Smooth muscle cell (in vitro differentiated cells): ENCODE data around the gene TNFRSF12A. TPM values are rescaled to one million over a fixed set of nuclear protein-coding genes. Genes with fewer than 3 reads are reported as not detected.

Source experiments
- DNase-seq: peaks from one replicate; lab custom pipeline; 2025; ENCODE audit not compliant: unreplicated experiment; lab: John Stamatoyannopoulos, UW
- H2AFZ ChIP-seq: fragments of 200-600 bp; sonication (generic); 2 replicates; pipeline ENCODE4 v1.6.0; 2016; ENCODE audit warnings: antibody characterized with exemption, low read depth, mild to moderate bottlenecking
- H3F3A ChIP-seq: fragments of 200-600 bp; sonication (generic); 2 replicates; pipeline ENCODE4 v1.6.0; 2017; ENCODE audit warnings: antibody characterized with exemption, low read depth
- H3K27ac ChIP-seq: fragments of 200-600 bp; sonication (generic); 2 replicates; pipeline ENCODE4 v1.5.1; 2016; ENCODE audit warnings: low read depth, mild to moderate bottlenecking
- H3K27me3 ChIP-seq: fragments of 200-600 bp; sonication (generic); 2 replicates; pipeline ENCODE4 v1.6.1; 2016; ENCODE audit warnings: low read depth, mild to moderate bottlenecking
- H3K36me3 ChIP-seq: fragments of 200-600 bp; sonication (generic); 2 replicates; pipeline ENCODE4 v1.5.1; 2016; ENCODE audit warnings: low read depth
- H3K4me1 ChIP-seq: fragments of 200-600 bp; sonication (generic); 2 replicates; pipeline ENCODE4 v1.5.1; 2016; ENCODE audit warnings: low read depth
- H3K4me2 ChIP-seq: fragments of 200-600 bp; sonication (generic); 2 replicates; pipeline ENCODE4 v1.6.0; 2016; ENCODE audit warnings: mild to moderate bottlenecking
- H3K4me3 ChIP-seq: fragments of 200-600 bp; sonication (generic); 2 replicates; pipeline ENCODE4 v1.5.1; 2016; ENCODE audit warnings: mild to moderate bottlenecking
- H3K79me2 ChIP-seq: fragments of 200-600 bp; sonication (generic); 2 replicates; pipeline ENCODE4 v1.6.0; 2016; ENCODE audit warnings: low read depth, mild to moderate bottlenecking
- H3K9ac ChIP-seq: fragments of 200-600 bp; sonication (generic); 2 replicates; pipeline ENCODE4 v1.6.0; 2016; ENCODE audit warnings: low read depth
- H3K9me3 ChIP-seq: fragments of 200-600 bp; sonication (generic); replicated peaks from 2 replicates; pipeline ENCODE4 v1.5.1; 2016; ENCODE audit warnings: low read depth
- H4K20me1 ChIP-seq: fragments of 200-600 bp; sonication (generic); 2 replicates; pipeline ENCODE4 v1.6.0; 2016; ENCODE audit warnings: low read depth
- CTCF ChIP-seq: fragments of 200-600 bp; sonication (generic); IDR thresholded peaks from 2 replicates; pipeline ENCODE4 v1.5.1; 2017; ENCODE audit warnings: borderline replicate concordance, mild to moderate bottlenecking, antibody characterized with exemption; ENCODE audit not compliant: insufficient read depth, poor library complexity, severe bottlenecking
- WGBS: methylation state at CpG from one replicate; pipeline ENCODE4 v1.1.7; 2016; ENCODE audit warnings: low lambda C conversion rate; 5-methylcytosine and 5-hydroxymethylcytosine counted together
- polyA plus RNA-seq: library from polyadenylated mRNA; unstranded; fragments of >200 nt; fragmentation: Nextera tagmentation; extraction: Ambion mirVana; gene quantifications from 2 replicates; pipeline ENCODE4 v1.2.1, GENCODE V29; 2016
- total RNA-seq: library from RNA; depleted of rRNA; stranded (reverse); fragments of >200 nt; gene quantifications from 2 replicates; pipeline ENCODE4 v1.2.3, GENCODE V29; 2014

TNFRSF12A gene
- total and polyA plus RNA-seq, 2 experiments from 2014 or later: 219 to 386 TPM

- H2AFZ ChIP-seq: no peak overlapping the region
- peak overlapping the region; percentile 86 for H3K27ac ChIP-seq
- H3K79me2 ChIP-seq: no peaks in the 10 kb centered on the region
- no peak for DNase-seq
- no peaks in the 10 kb centered on the region for H3K9me3 ChIP-seq
- H3K4me3 ChIP-seq: no peak overlapping the region
- no peak overlapping the region for H3K4me2 ChIP-seq
- H3K9ac ChIP-seq: no peak overlapping the region
- WGBS: 88% methylated on average over 8 of the region's 8 CpGs
- H3F3A ChIP-seq: no peaks in the 10 kb centered on the region
- no peaks in the 10 kb centered on the region for H3K36me3 ChIP-seq
- TF ChIP-seq CTCF: no peak
- H3K4me1 ChIP-seq: peaks cover 36% of the 10 kb centered on the region
- no peaks in the 10 kb centered on the region for H4K20me1 ChIP-seq
- H3K27me3 ChIP-seq: peaks cover 81% of the 10 kb centered on the region
Observed at GRCh38 chr16:3010510-3010909, 9.7 kb upstream of the TNFRSF12A start.

DNA sequence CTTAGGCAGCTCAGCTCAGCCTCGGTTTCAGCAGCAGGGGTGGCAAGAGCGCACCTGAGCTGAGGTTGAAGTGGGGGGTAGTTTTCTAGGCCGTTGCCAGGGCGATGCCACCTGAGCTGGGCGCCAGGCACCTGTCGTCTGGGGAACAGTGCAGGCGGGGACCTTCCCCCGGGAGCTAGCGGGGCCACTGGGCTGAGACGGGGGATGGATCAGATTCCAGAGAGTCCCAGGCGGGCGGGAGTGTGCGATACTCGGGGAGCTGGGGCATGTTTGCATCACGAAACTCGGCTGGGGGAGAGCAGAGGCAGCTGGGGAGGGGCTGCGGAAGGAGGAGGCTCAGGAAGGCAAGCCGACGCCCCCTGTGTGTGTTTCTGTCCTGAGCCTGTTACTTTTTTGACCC is 7.9 kb upstream of the TNFRSF12A start:
- H3K27ac ChIP-seq: no peak overlapping the region
- no peaks in the 10 kb centered on the region for H3K36me3 ChIP-seq
- H3K4me3 ChIP-seq: no peak overlapping the region
- peaks cover 64% of the 10 kb centered on the region for H3K27me3 ChIP-seq
- no peak for TF ChIP-seq CTCF
- H4K20me1 ChIP-seq: peaks cover 4% of the 10 kb centered on the region
- peaks cover 37% of the 10 kb centered on the region for H3K4me1 ChIP-seq
- H3K9me3 ChIP-seq: no peaks in the 10 kb centered on the region
- no peak for DNase-seq
- H3K79me2 ChIP-seq: no peaks in the 10 kb centered on the region
- H3K9ac ChIP-seq: no peak overlapping the region
- peaks cover 7% of the 10 kb centered on the region for H3F3A ChIP-seq
- WGBS: 26% methylated on average over 19 of the region's 19 CpGs
- no peak overlapping the region for H2AFZ ChIP-seq
- peak overlapping the region; percentile 25 for H3K4me2 ChIP-seq

DNA sequence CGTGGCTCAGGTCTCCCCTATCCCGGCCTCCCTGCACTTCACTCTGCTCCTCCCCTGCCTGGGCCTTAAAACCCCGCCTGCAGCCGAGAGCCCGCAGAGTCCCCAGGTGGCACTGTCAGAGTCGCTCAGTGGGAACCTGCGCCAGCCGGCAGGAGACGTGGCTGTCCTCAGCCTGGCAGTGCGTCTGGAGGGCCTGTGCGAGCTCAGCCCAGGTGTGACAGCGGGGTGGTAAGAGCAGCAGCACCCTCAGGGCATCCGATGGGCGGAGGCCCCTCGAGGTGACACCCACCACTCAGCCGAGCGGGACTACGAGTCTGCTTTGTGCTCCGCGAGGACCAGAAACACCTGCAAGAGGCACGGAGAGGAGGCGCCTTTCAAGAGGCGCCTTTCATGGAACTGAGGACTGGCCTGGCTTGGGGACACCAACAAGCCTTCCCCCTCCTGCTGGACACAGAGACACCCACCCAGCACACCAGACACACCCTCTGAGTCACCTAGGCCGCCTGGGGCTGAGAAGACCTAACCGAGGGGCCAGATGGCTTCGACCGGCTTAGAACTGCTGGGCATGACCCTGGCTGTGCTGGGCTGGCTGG is 7.2 kb upstream of the TNFRSF12A start, which contains the start of gene CLDN9:
CLDN9 (plus strand) TSS at position 96 of the 593 bp plus-strand sequence; CDS start at position 536, 440 bp downstream.
- DNase-seq: no peak
- Histone ChIP-seq H3K36me3 (no peaks in the 10 kb centered on the region), H4K20me1 (peaks cover 4% of the 10 kb centered on the region), H3K9ac (no peak within 1 kb of the TSS), H2AFZ (no peak within 1 kb of the TSS), H3K4me2 (peak within 1 kb of the TSS; percentile 25), H3K27ac (peak within 1 kb of the TSS; percentile 44), H3K9me3 (no peaks in the 10 kb centered on the region), H3K4me1 (peaks cover 40% of the 10 kb centered on the region), H3K4me3 (no peak within 1 kb of the TSS), H3F3A (peaks cover 14% of the 10 kb centered on the region), H3K27me3 (peaks cover 57% of the 10 kb centered on the region), H3K79me2 (no peaks in the 10 kb centered on the region)
- 13% methylated on average over 26 of the region's 27 CpGs for WGBS
- no peak for TF ChIP-seq CTCF

DNA sequence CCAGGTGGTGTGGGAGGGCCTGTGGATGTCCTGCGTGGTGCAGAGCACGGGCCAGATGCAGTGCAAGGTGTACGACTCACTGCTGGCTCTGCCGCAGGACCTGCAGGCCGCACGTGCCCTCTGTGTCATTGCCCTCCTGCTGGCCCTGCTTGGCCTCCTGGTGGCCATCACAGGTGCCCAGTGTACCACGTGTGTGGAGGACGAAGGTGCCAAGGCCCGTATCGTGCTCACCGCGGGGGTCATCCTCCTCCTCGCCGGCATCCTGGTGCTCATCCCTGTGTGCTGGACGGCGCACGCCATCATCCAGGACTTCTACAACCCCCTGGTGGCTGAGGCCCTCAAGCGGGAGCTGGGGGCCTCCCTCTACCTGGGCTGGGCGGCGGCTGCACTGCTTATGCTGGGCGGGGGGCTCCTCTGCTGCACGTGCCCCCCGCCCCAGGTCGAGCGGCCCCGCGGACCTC is 6.6 kb upstream of the TNFRSF12A start:
- H2AFZ ChIP-seq: no peak overlapping the region
- no peaks in the 10 kb centered on the region for H3K36me3 ChIP-seq
- 52% methylated on average over 26 of the region's 27 CpGs for WGBS
- H3K9ac ChIP-seq: no peak overlapping the region
- DNase-seq: no peak
- TF ChIP-seq CTCF: peak; percentile 6
- peaks cover 51% of the 10 kb centered on the region for H3K27me3 ChIP-seq
- no peaks in the 10 kb centered on the region for H3K79me2 ChIP-seq
- no peak overlapping the region for H3K4me2 ChIP-seq
- H3K9me3 ChIP-seq: no peaks in the 10 kb centered on the region
- peaks cover 4% of the 10 kb centered on the region for H4K20me1 ChIP-seq
- H3K27ac ChIP-seq: no peak overlapping the region
- H3F3A ChIP-seq: peaks cover 16% of the 10 kb centered on the region
- H3K4me3 ChIP-seq: no peak overlapping the region
- H3K4me1 ChIP-seq: peaks cover 34% of the 10 kb centered on the region
